HepG2 (cell line): Measurements from ENCODE around the gene MRPL2. TPM values are rescaled to one million over a fixed set of nuclear protein-coding genes. Genes with fewer than 3 reads are reported as not detected.

ENCODE experiments used
- E2F2 ChIP-seq: sonication (generic); formaldehyde crosslinking; IDR thresholded peaks from 2 replicates; pipeline ENCODE4 v1.4.0; 2020; ENCODE audit warnings: missing genetic modification reagents, borderline replicate concordance
- EED ChIP-seq: sonication (generic); formaldehyde crosslinking; IDR thresholded peaks from 2 replicates; pipeline ENCODE4 v1.5.0; 2020; ENCODE audit warnings: mild to moderate bottlenecking, missing genetic modification reagents
- FOXP4 ChIP-seq: sonication (generic); formaldehyde crosslinking; IDR thresholded peaks from 2 replicates; pipeline ENCODE4 v1.4.0; 2020; ENCODE audit warnings: missing genetic modification reagents
- KIAA2018 ChIP-seq: sonication (generic); formaldehyde crosslinking; IDR thresholded peaks from 2 replicates; pipeline ENCODE4 v1.5.0; 2020; ENCODE audit warnings: mild to moderate bottlenecking, missing genetic modification reagents, borderline replicate concordance
- MAFF ChIP-seq: IDR thresholded peaks from 2 replicates; pipeline ENCODE4 v1.6.1; 2011; ENCODE audit warnings: low read depth, low read length, improper control_type of control experiment
- MAFK ChIP-seq, 2 experiments: IDR thresholded peaks in 1 of 2; conservative IDR thresholded peaks in 1 of 2; 2 replicates each; pipeline ENCODE4 v1.6.1; 2011; ENCODE audit warnings: improper control_type of control experiment in 2 of 2, low read length in 2 of 2
- ZFAT ChIP-seq: sonication (generic); formaldehyde crosslinking; conservative IDR thresholded peaks from 2 replicates; pipeline ENCODE4 v1.8.1; 2023; ENCODE audit warnings: missing genetic modification reagents, inconsistent platforms
- ZNF138 ChIP-seq: sonication (generic); formaldehyde crosslinking; IDR thresholded peaks from 2 replicates; pipeline ENCODE4 v1.5.0; 2020; ENCODE audit warnings: mild to moderate bottlenecking, low read depth, missing genetic modification reagents
- polyA plus RNA-seq, 8 experiments: library from polyadenylated mRNA; depleted of rRNA in 3 of 8; stranded (reverse) in 7 of 8; unstranded in 1 of 8; fragments of >200 nt; fragmentation: Illumina TruSeq in 4 of 8; extraction: Trizol in 4 of 8; gene quantifications; 2 replicates each; pipeline versions ENCODE4 v1.2.1 to v1.2.3, GENCODE V29; 2011 to 2016; ENCODE audit warnings: low read depth in 4 of 8, missing spikeins in 1 of 8, mixed read lengths in 1 of 8; ENCODE audit not compliant: insufficient read depth in 1 of 8
- total RNA-seq, 5 experiments: library from RNA; depleted of rRNA; stranded (reverse); fragments of >200 nt; fragmentation: Illumina TruSeq; extraction: Trizol; gene quantifications; 2 replicates each; pipeline ENCODE4 v1.2.3, GENCODE V29; 2016; ENCODE audit warnings: low read depth in 1 of 5

The MRPL2 gene
- total and polyA plus RNA-seq, 2 of the 13 experiments (the other 11 are each of a cell fraction or from before 2014, with no cell fraction given) = 56.8 to 65.6 TPM

- TF ChIP-seq KIAA2018 (CRISPR knock-in tag) (no peak), E2F2 (CRISPR knock-in tag) (no peak), EED (no peak), MAFK (conservative IDR thresholded peaks at IDR 0.05 in 1 of 2, IDR thresholded peaks at IDR 0.05 in 1 of 2; ENCODE audit: low read length in 2 of 2) (peak; percentile 98 to 99), FOXP4 (CRISPR knock-in tag) (no peak), MAFF (peak; percentile 98), ZNF138 (CRISPR knock-in tag) (no peak), ZFAT (CRISPR knock-in tag) (no peak)
Measured at GRCh38 chr6:43101497-43101896, 42.3 kb upstream of the MRPL2 start (continued).
